Endothelial cell of umbilical vein (primary cell): ENCODE measurements around the gene AFG1L. TPM values are rescaled to one million over a fixed set of nuclear protein-coding genes. Genes with fewer than 3 reads are reported as not detected.

Source experiments
- BruUV-seq: library from RNA; stranded (reverse); fragments of 400-500 nt; replicated peaks from 2 replicates; lab custom pipeline; 2021; lab: Mats Ljungman, UMichigan
- CTCF ChIA-PET: fragments of 300-600, 350-600 bp; sonication (Branson Sonifier 250); formaldehyde crosslinking; loops from one replicate; lab custom pipeline; 2021; ENCODE audit warnings: antibody characterized with exemption, inconsistent platforms; lab: Charles Lee
- POLR2A ChIA-PET: fragments of 300-600, 350-600 bp; sonication (Branson Sonifier 250); formaldehyde crosslinking; loops from one replicate; lab custom pipeline; 2021; ENCODE audit warnings: antibody characterized with exemption, inconsistent platforms; lab: Charles Lee
- DNase-seq: peaks from one replicate; pipeline ENCODE4 v3.0.0-alpha.2; 2011; ENCODE audit warnings: low read depth, low spot score
- FAIRE-seq: peaks from 2 replicates; lab custom pipeline; 2011; peaks lifted over from hg19 to GRCh38; lab: Jason Lieb, UNC
- H2AFZ ChIP-seq: 2 replicates; pipeline ENCODE4 v1.6.0; 2012; ENCODE audit warnings: low read depth, low read length, control low read depth, inconsistent platforms
- H3K27ac ChIP-seq: 2 replicates; pipeline ENCODE4 v1.5.1; 2011; ENCODE audit warnings: low read depth, mild to moderate bottlenecking, control low read depth, low read length, moderate library complexity; ENCODE audit not compliant: insufficient read depth
- H3K27me3 ChIP-seq, 2 experiments: 2 replicates each; pipeline versions ENCODE4 v1.6.0 to v1.6.1; 2011; ENCODE audit warnings: low read length in 2 of 2, mixed read lengths in 1 of 2; ENCODE audit not compliant: control insufficient read depth in 2 of 2, insufficient read depth in 2 of 2
- H3K36me3 ChIP-seq, 2 experiments: 2 replicates in 1 of 2; 3 replicates in 1 of 2; pipeline ENCODE4 v1.5.1; 2011; ENCODE audit warnings: low read length in 2 of 2, mild to moderate bottlenecking in 1 of 2, moderate library complexity in 1 of 2; ENCODE audit not compliant: control insufficient read depth in 2 of 2, insufficient read depth in 2 of 2; ENCODE audit errors: extremely low read depth in 1 of 2
- H3K4me1 ChIP-seq: 3 replicates; pipeline ENCODE4 v1.5.1; 2011; ENCODE audit warnings: mild to moderate bottlenecking, low read length; ENCODE audit not compliant: control insufficient read depth, insufficient read depth; ENCODE audit errors: extremely low read depth
- H3K4me2 ChIP-seq: 2 replicates; pipeline ENCODE4 v1.6.1; 2011; ENCODE audit warnings: low read length, control low read depth, mixed read lengths; ENCODE audit not compliant: insufficient read depth
- H3K4me3 ChIP-seq, 3 experiments: fragments of 200-600 bp in 1 of 3; sonication (generic), shearing (Covaris generic) in 1 of 3; replicated peaks in 1 of 3; 2 replicates each; pipeline ENCODE4 v1.5.1; 2011 to 2016; ENCODE audit warnings: control low read depth in 3 of 3, low read length in 3 of 3, mild to moderate bottlenecking in 2 of 3, inconsistent platforms in 1 of 3, low read depth in 1 of 3, moderate library complexity in 1 of 3; ENCODE audit not compliant: insufficient read depth in 1 of 3
- H3K79me2 ChIP-seq: 2 replicates; pipeline ENCODE4 v1.6.0; 2012; ENCODE audit warnings: low read length, inconsistent platforms; ENCODE audit not compliant: control insufficient read depth, insufficient read depth
- H3K9ac ChIP-seq: replicated peaks from 2 replicates; pipeline ENCODE3; 2011; ENCODE audit warnings: low read length, control low read depth; ENCODE audit not compliant: insufficient read depth; ENCODE audit errors: extremely low read depth
- H3K9me1 ChIP-seq: replicated peaks from 3 replicates; pipeline ENCODE4 v1.6.0; 2011; ENCODE audit warnings: mild to moderate bottlenecking, low read length; ENCODE audit not compliant: control insufficient read depth, insufficient read depth; ENCODE audit errors: extremely low read depth
- H3K9me3 ChIP-seq: replicated peaks from 2 replicates; pipeline ENCODE4 v1.5.1; 2012; ENCODE audit warnings: low read length, inconsistent platforms; ENCODE audit not compliant: control insufficient read depth, insufficient read depth
- H4K20me1 ChIP-seq: replicated peaks from 2 replicates; pipeline ENCODE3; 2011; ENCODE audit warnings: mild to moderate bottlenecking, low read length; ENCODE audit not compliant: control insufficient read depth, insufficient read depth; ENCODE audit errors: extremely low read depth
- CTCF ChIP-seq, 2 donors: IDR thresholded peaks; 1 replicate in 1 of 2; 2 replicates in 1 of 2; pipeline ENCODE4 v1.5.1; 2011; ENCODE audit warnings: low read length in 2 of 2, mild to moderate bottlenecking in 2 of 2, moderate library complexity in 2 of 2, control low read depth in 1 of 2, inconsistent platforms in 1 of 2, low read depth in 1 of 2; ENCODE audit not compliant: insufficient read depth in 1 of 2; ENCODE audit errors: extremely low read depth in 1 of 2
- EZH2 ChIP-seq: IDR thresholded peaks from 2 replicates; pipeline ENCODE4 v1.6.1; 2012; ENCODE audit warnings: borderline replicate concordance, low read depth, mild to moderate bottlenecking, moderate library complexity, low read length, inconsistent platforms; ENCODE audit not compliant: severe bottlenecking
- FOS ChIP-seq: IDR thresholded peaks from 2 replicates; pipeline ENCODE4 v1.6.1; 2011; ENCODE audit warnings: mild to moderate bottlenecking, low read length, moderate library complexity, borderline replicate concordance; ENCODE audit not compliant: insufficient read depth
- GATA2 ChIP-seq: IDR thresholded peaks from 2 replicates; pipeline ENCODE4 v1.7.0; 2011; ENCODE audit warnings: low read depth, mild to moderate bottlenecking, moderate library complexity, mixed read lengths, low read length; ENCODE audit not compliant: insufficient read length, insufficient read depth
- JUN ChIP-seq: IDR thresholded peaks from 2 replicates; pipeline ENCODE4 v1.6.1; 2011; ENCODE audit warnings: borderline replicate concordance, low read depth; ENCODE audit not compliant: insufficient read length, insufficient read depth
- MAX ChIP-seq: IDR thresholded peaks from 2 replicates; pipeline ENCODE4 v1.6.1; 2011; ENCODE audit not compliant: insufficient read depth, insufficient read length
- MYC ChIP-seq: IDR thresholded peaks from one replicate; pipeline ENCODE4 v1.6.1; 2011; ENCODE audit warnings: mild to moderate bottlenecking, low read depth, low read length
- POLR2A ChIP-seq: IDR thresholded peaks from 2 replicates; pipeline ENCODE4 v1.6.1; 2012; ENCODE audit warnings: low read depth, mild to moderate bottlenecking, control low read depth, low read length
- POLR2AphosphoS5 ChIP-seq: IDR thresholded peaks from 2 replicates; pipeline ENCODE4 v1.6.1; 2012; ENCODE audit warnings: low read depth, mild to moderate bottlenecking, control low read depth, low read length, moderate library complexity; ENCODE audit not compliant: insufficient read depth
- dilution Hi-C: fragments of 300-500 bp; cut with MboI; formaldehyde crosslinking; loops from one replicate; pipeline ENCODE4 v1.15.0; 2019; ENCODE audit warnings: low sequenced_read_pairs; ENCODE audit not compliant: extremely low pct_ligation_motif_present
- intact Hi-C: fragments of 100-400 bp; cut with micrococcal nuclease; formaldehyde crosslinking; loops from one replicate; pipeline ENCODE4 v1.10.0; 2022
- polyA plus RNA-seq, 4 experiments: library from polyadenylated mRNA; depleted of rRNA in 3 of 4; stranded (reverse) in 3 of 4; unstranded in 1 of 4; fragments of >200 nt; gene quantifications; 2 replicates each; pipeline versions ENCODE4 v1.2.1 to v1.2.3, GENCODE V29; 2011 to 2012; ENCODE audit warnings: missing spikeins in 1 of 4
- total RNA-seq: library from RNA; stranded (reverse); gene quantifications from 2 replicates; pipeline ENCODE4 v1.2.3, GENCODE V29; 2021

Gene AFG1L
- total and polyA plus RNA-seq, 2 donors (not counting 3 experiments of a cell fraction or from before 2014, with no cell fraction given): 1.0 to 6.2 TPM

GRCh38 chr6:108561742-108562502, 267.1 kb downstream of the AFG1L start:
- H3K4me2 ChIP-seq: peak overlapping the region; percentile 35
- no TSS peak for BruUV-seq
- H2AFZ ChIP-seq: peak overlapping the region; percentile 27
- no peak overlapping the region for H3K9ac ChIP-seq
- H4K20me1 ChIP-seq: no peaks in the 10 kb centered on the region
- peaks cover 10% of the 10 kb centered on the region for H3K79me2 ChIP-seq
- no peaks in the 10 kb centered on the region for H3K27me3 ChIP-seq
- POLR2A ChIA-PET: no interaction called here
- FAIRE-seq: peak; percentile 72
- DNase-seq: peak; percentile 46
- H3K9me1 ChIP-seq: no peaks in the 10 kb centered on the region
- intact Hi-C loops (loop anchor here (2.0 to 10.0 kb wide), 2 partner anchors 447 to 1623 kb away; partner anchors contain the start of gene CDC40), dilution Hi-C loops (no loop called here)
- peak overlapping the region in 2 of 3 experiments; percentile 41 to 61 for H3K4me3 ChIP-seq
- H3K9me3 ChIP-seq: no peaks in the 10 kb centered on the region
- no peak overlapping the region for H3K27ac ChIP-seq
- no peaks in the 10 kb centered on the region for H3K36me3 ChIP-seq
- TF ChIP-seq EZH2 (no peak), JUN (no peak), MAX (no peak)
- peaks cover 51% of the 10 kb centered on the region for H3K4me1 ChIP-seq
- CTCF ChIA-PET: interaction anchor here (0.7 to 3.2 kb wide), 8 partner anchors 9 to 511 kb away, joined by 3 to 14 read pairs (median 3); no protein-coding TSS in a partner anchor

GRCh38 chr6:108562503-108562993, 267.7 kb downstream of the AFG1L start:
- Histone ChIP-seq H3K27ac (peak overlapping the region; percentile 28), H4K20me1 (no peaks in the 10 kb centered on the region), H2AFZ (no peak overlapping the region), H3K9me3 (no peaks in the 10 kb centered on the region), H3K9ac (no peak overlapping the region), H3K79me2 (peaks cover 16% of the 10 kb centered on the region), H3K9me1 (no peaks in the 10 kb centered on the region), H3K36me3 (peaks cover 0 to 2% of the 10 kb centered on the region in 2 experiments), H3K4me2 (peak overlapping the region; percentile 35), H3K4me1 (peaks cover 46% of the 10 kb centered on the region), H3K27me3 (no peaks in the 10 kb centered on the region), H3K4me3 (peak overlapping the region in 2 of 3 experiments; percentile 41 to 61)
- intact Hi-C loops: loop anchor here (2.0 to 10.0 kb wide), 2 partner anchors 446 to 1622 kb away; partner anchors contain the start of gene CDC40
- FAIRE-seq (peak; percentile 81), DNase-seq (peak; percentile 76)
- POLR2A ChIA-PET: no interaction called here
- CTCF ChIA-PET: interaction anchor here (0.7 to 3.2 kb wide), 7 partner anchors 8 to 510 kb away, joined by 3 to 14 read pairs (median 3); no protein-coding TSS in a partner anchor
- TSS peak; percentile 9 for BruUV-seq
- dilution Hi-C loops: no loop called here
- TF ChIP-seq POLR2A (peak; percentile 24), FOS (no peak), POLR2AphosphoS5 (peak; percentile 30), JUN (no peak), MAX (peak; percentile 85), GATA2 (peak; percentile 69), MYC (peak; percentile 7), CTCF (IDR thresholded peaks at IDR 0.05; ENCODE audit: extremely low read depth in 1 of 2, insufficient read depth in 1 of 2, low read depth in 1 of 2, low read length in 2 of 2) (peak in 1 of 2 donors; percentile 2), EZH2 (no peak)
